HepG2 (cell line): Measurements from ENCODE around the gene MRPL14. TPM values are rescaled to one million over a fixed set of nuclear protein-coding genes. Genes with fewer than 3 reads are reported as not detected.

Source experiments
- ATAC-seq: fragments of 200-7000 bp; cut with Tn5 transposase; 3 replicates; pipeline ENCODE4 v1.9.1; 2020; ENCODE audit warnings: mild to moderate bottlenecking, moderate library complexity
- BruUV-seq: library from RNA; stranded (reverse); fragments of 400-500 nt; replicated peaks from 2 replicates; lab custom pipeline; 2021; lab: Mats Ljungman, UMichigan
- CTCF ChIA-PET: fragments of 300-600 bp; formaldehyde crosslinking; extraction: SDS; loops from one replicate; lab custom pipeline; 2021; ENCODE audit warnings: low total read pairs, inconsistent platforms, low intra/inter-chr PET ratio; lab: Yijun Ruan, JAX
- POLR2A ChIA-PET: fragments of 350-600 bp; sonication (Branson Sonifier 250); formaldehyde crosslinking; loops from one replicate; lab custom pipeline; 2020; ENCODE audit warnings: antibody characterized with exemption, inconsistent platforms; lab: Yijun Ruan, JAX
- DNase-seq: peaks from one replicate; pipeline ENCODE4 v3.0.0-alpha.2; 2015; ENCODE audit warnings: low spot score
- FAIRE-seq: peaks from 3 replicates; lab custom pipeline; 2011; peaks lifted over from hg19 to GRCh38; lab: Jason Lieb, UNC
- H2AFZ ChIP-seq: one replicate; pipeline ENCODE4 v1.6.1; 2011; ENCODE audit warnings: low read length, inconsistent platforms
- H3K27ac ChIP-seq: fragments of 300-600 bp; 3 replicates; pipeline ENCODE4 v1.8.0; 2011; ENCODE audit warnings: mixed run types, mild to moderate bottlenecking, mixed read lengths, low read length, inconsistent platforms; ENCODE audit not compliant: insufficient read depth; ENCODE audit errors: extremely low read length
- H3K27me3 ChIP-seq, 2 experiments: fragments of 200-600 bp in 1 of 2; 2 replicates in 1 of 2; 3 replicates in 1 of 2; pipeline versions ENCODE4 v1.6.0 to v1.8.0; 2011; ENCODE audit warnings: low read length in 2 of 2, mild to moderate bottlenecking in 2 of 2, moderate library complexity in 2 of 2, inconsistent platforms in 1 of 2; ENCODE audit not compliant: insufficient read depth in 2 of 2, control insufficient read depth in 1 of 2
- H3K36me3 ChIP-seq, 2 experiments: fragments of 200-600 bp in 1 of 2; replicated peaks in 1 of 2; 2 replicates in 1 of 2; 3 replicates in 1 of 2; pipeline versions ENCODE4 v1.5.1 to v1.8.0; 2011; ENCODE audit warnings: low read length in 2 of 2, inconsistent platforms in 1 of 2; ENCODE audit not compliant: insufficient read depth in 2 of 2, control insufficient read depth in 1 of 2
- H3K4me1 ChIP-seq: 2 replicates; pipeline ENCODE4 v1.5.1; 2012; ENCODE audit warnings: low read length, inconsistent platforms; ENCODE audit not compliant: insufficient read depth
- H3K4me2 ChIP-seq: 2 replicates; pipeline ENCODE4 v1.6.0; 2011; ENCODE audit warnings: low read depth, low read length, inconsistent platforms
- H3K4me3 ChIP-seq, 3 experiments: fragments of 200-600 bp in 1 of 3; sonication (generic), shearing (Covaris generic) in 1 of 3; replicated peaks in 1 of 3; 2 replicates each; pipeline ENCODE4 v1.5.1; 2011 to 2016; ENCODE audit warnings: low read length in 3 of 3, inconsistent platforms in 2 of 3, low read depth in 2 of 3, mild to moderate bottlenecking in 2 of 3, control low read depth in 1 of 3, mixed read lengths in 1 of 3; ENCODE audit not compliant: insufficient read depth in 1 of 3
- H3K79me2 ChIP-seq: one replicate; pipeline ENCODE4 v1.6.1; 2011; ENCODE audit warnings: low read length, inconsistent platforms; ENCODE audit not compliant: insufficient read depth
- H3K9ac ChIP-seq: 2 replicates; pipeline ENCODE4 v1.6.0; 2011; ENCODE audit warnings: mild to moderate bottlenecking, low read depth, low read length, inconsistent platforms; ENCODE audit not compliant: insufficient read depth
- H3K9me3 ChIP-seq: 2 replicates; pipeline ENCODE4 v1.5.1; 2012; ENCODE audit warnings: mild to moderate bottlenecking, low read length
- H4K20me1 ChIP-seq: 2 replicates; pipeline ENCODE4 v1.6.0; 2011; ENCODE audit warnings: inconsistent platforms, mild to moderate bottlenecking, low read length, moderate library complexity; ENCODE audit not compliant: insufficient read depth
- BHLHE40 ChIP-seq: IDR thresholded peaks from 2 replicates; pipeline ENCODE4 v1.6.1; 2011; ENCODE audit warnings: low read length, improper control_type of control experiment
- BORCS8-MEF2B ChIP-seq: sonication (generic); formaldehyde crosslinking; IDR thresholded peaks from 2 replicates; pipeline ENCODE4 v1.8.0; 2022; ENCODE audit warnings: mild to moderate bottlenecking, missing genetic modification reagents
- HIVEP1 ChIP-seq: sonication (generic); formaldehyde crosslinking; IDR thresholded peaks from 2 replicates; pipeline ENCODE4 v1.4.0; 2020; ENCODE audit warnings: mild to moderate bottlenecking, missing genetic modification reagents
- KDM4B ChIP-seq: sonication (generic); formaldehyde crosslinking; IDR thresholded peaks from 2 replicates; pipeline ENCODE4 v1.4.0; 2020; ENCODE audit warnings: missing genetic modification reagents
- KMT2A ChIP-seq: sonication (generic); formaldehyde crosslinking; IDR thresholded peaks from 2 replicates; pipeline ENCODE4 v1.4.0; 2020; ENCODE audit warnings: missing genetic modification reagents
- NR3C1 ChIP-seq: sonication (generic); formaldehyde crosslinking; IDR thresholded peaks from 2 replicates; pipeline ENCODE4 v1.4.0; 2020; ENCODE audit warnings: missing genetic modification reagents
- POLR2AphosphoS5 ChIP-seq: IDR thresholded peaks from 2 replicates; pipeline ENCODE4 v1.6.1; 2012; ENCODE audit warnings: low read depth, low read length
- RAD51 ChIP-seq: fragments of 450-650 bp; IDR thresholded peaks from 2 replicates; pipeline ENCODE4 v1.6.1; 2016; ENCODE audit warnings: borderline replicate concordance
- RBM22 ChIP-seq: fragments of 200-400 bp; formaldehyde crosslinking; optimal IDR thresholded peaks from 2 replicates; pipeline ENCODE3; 2017; ENCODE audit warnings: mild to moderate bottlenecking, low read length, moderate library complexity
- SOX6 ChIP-seq, 2 experiments: fragments of 450-650 bp in 1 of 2; sonication (generic) in 1 of 2; formaldehyde crosslinking in 1 of 2; IDR thresholded peaks; 2 replicates each; pipeline versions ENCODE4 v1.4.0 to v1.6.1; 2017 to 2020; ENCODE audit warnings: antibody characterized with exemption in 1 of 2, mild to moderate bottlenecking in 1 of 2, missing genetic modification reagents in 1 of 2
- TBP ChIP-seq: sonication (generic); formaldehyde crosslinking; IDR thresholded peaks from 2 replicates; pipeline ENCODE4 v1.5.0; 2020; ENCODE audit warnings: missing genetic modification reagents
- TFDP2 ChIP-seq: sonication (generic); formaldehyde crosslinking; IDR thresholded peaks from 2 replicates; pipeline ENCODE4 v1.4.0; 2020; ENCODE audit warnings: missing genetic modification reagents
- TMF1 ChIP-seq: sonication (generic); formaldehyde crosslinking; IDR thresholded peaks from 2 replicates; pipeline ENCODE4 v1.8.1; 2022; ENCODE audit warnings: low read depth, missing genetic modification reagents
- ZFP62 ChIP-seq: sonication (generic); formaldehyde crosslinking; IDR thresholded peaks from 2 replicates; pipeline ENCODE4 v1.4.0; 2020; ENCODE audit warnings: missing genetic modification reagents
- ZKSCAN8 ChIP-seq: IDR thresholded peaks from 2 replicates; pipeline ENCODE4 v1.6.1; 2016; ENCODE audit warnings: borderline replicate concordance, missing genetic modification reagents, missing compliant biosample characterization
- ZNF124 ChIP-seq: sonication (generic); formaldehyde crosslinking; IDR thresholded peaks from 2 replicates; pipeline ENCODE4 v1.4.0; 2020; ENCODE audit warnings: missing genetic modification reagents
- ZNF234 ChIP-seq: sonication (generic); formaldehyde crosslinking; conservative IDR thresholded peaks from 2 replicates; pipeline ENCODE4 v1.5.1; 2020; ENCODE audit warnings: mild to moderate bottlenecking, missing genetic modification reagents
- ZNF460 ChIP-seq: sonication (generic); formaldehyde crosslinking; IDR thresholded peaks from 2 replicates; pipeline ENCODE4 v1.5.1; 2020; ENCODE audit warnings: missing genetic modification reagents, mild to moderate bottlenecking, borderline replicate concordance
- ZNF83 ChIP-seq: sonication (generic); formaldehyde crosslinking; IDR thresholded peaks from 2 replicates; pipeline ENCODE4 v1.4.0; 2020; ENCODE audit warnings: missing genetic modification reagents, mild to moderate bottlenecking, borderline replicate concordance
- ZNF841 ChIP-seq: sonication (generic); formaldehyde crosslinking; IDR thresholded peaks from 2 replicates; pipeline ENCODE4 v1.8.1; 2023; ENCODE audit warnings: missing genetic modification reagents, borderline replicate concordance
- WGBS: methylation state at CpG from one replicate; pipeline ENCODE4 v1.1.6; 2017; ENCODE audit warnings: low lambda C conversion rate; 5-methylcytosine and 5-hydroxymethylcytosine counted together
- in situ Hi-C: cut with HindIII; loops from 2 replicates; pipeline ENCODE4 v1.10.0; 2017; ENCODE audit warnings: low pct_unique_long_range_greater_than_20kb; ENCODE audit not compliant: extremely low pct_ligation_motif_present
- intact Hi-C: fragments of 100-400 bp; cut with micrococcal nuclease; formaldehyde crosslinking; loops from one replicate; pipeline ENCODE4 v1.10.0; 2022; ENCODE audit not compliant: unreplicated experiment
- polyA plus RNA-seq, 8 experiments: library from polyadenylated mRNA; depleted of rRNA in 3 of 8; stranded (reverse) in 7 of 8; unstranded in 1 of 8; fragments of >200 nt; fragmentation: Illumina TruSeq in 4 of 8; extraction: Trizol in 4 of 8; gene quantifications; 2 replicates each; pipeline versions ENCODE4 v1.2.1 to v1.2.3, GENCODE V29; 2011 to 2016; ENCODE audit warnings: low read depth in 4 of 8, missing spikeins in 1 of 8, mixed read lengths in 1 of 8; ENCODE audit not compliant: insufficient read depth in 1 of 8
- total RNA-seq, 5 experiments: library from RNA; depleted of rRNA; stranded (reverse); fragments of >200 nt; fragmentation: Illumina TruSeq; extraction: Trizol; gene quantifications; 2 replicates each; pipeline ENCODE4 v1.2.3, GENCODE V29; 2016; ENCODE audit warnings: low read depth in 1 of 5

The MRPL14 gene
- total and polyA plus RNA-seq, 2 of the 13 experiments (the other 11 are each of a cell fraction or from before 2014, with no cell fraction given): 157 to 178 TPM

GRCh38 chr6:44133003-44133931, 6.0 kb upstream of the MRPL14 start:
- 60% methylated on average over 9 of the region's 9 CpGs for WGBS
- H3K27me3 ChIP-seq: no peaks in the 10 kb centered on the region
- no peak overlapping the region for H3K4me3 ChIP-seq
- CTCF ChIA-PET: interaction anchor here (0.7 to 1.2 kb wide), 2 partner anchors 33 to 36 kb away, joined by 3 to 4 read pairs; no protein-coding TSS in a partner anchor
- no TSS peak for BruUV-seq
- in situ Hi-C loops (no loop called here), intact Hi-C loops (loop anchor here (5.0 kb wide), 1 partner anchor 36 kb away; no protein-coding TSS in a partner anchor)
- peak overlapping the region; percentile 19; the same call in 1 of the 2 replicates for H3K4me2 ChIP-seq
- POLR2A ChIA-PET: interaction anchor here (0.6 to 3.7 kb wide), 9 partner anchors 12 to 113 kb away, joined by 3 to 16 read pairs (median 5); partner anchors contain the start of genes HSP90AB1 and SLC29A1
- H4K20me1 ChIP-seq: peaks cover 7% of the 10 kb centered on the region
- FAIRE-seq (peak; percentile 82), DNase-seq (peak; percentile 68), ATAC-seq (peak; percentile 92)
- H3K4me1 ChIP-seq: peaks cover 57% of the 10 kb centered on the region
- H3K9me3 ChIP-seq: no peaks in the 10 kb centered on the region
- 0 out of 2 replicates have a peak overlapping the region, but pooled peaks have one; percentile 16 for H3K9ac ChIP-seq
- peaks cover 7 to 30% of the 10 kb centered on the region in 2 experiments for H3K36me3 ChIP-seq
- H3K79me2 ChIP-seq: peaks cover 34% of the 10 kb centered on the region
- H2AFZ ChIP-seq: no peak overlapping the region
- H3K27ac ChIP-seq: peak overlapping the region; percentile 4
- TF ChIP-seq ZNF841 (CRISPR knock-in tag) (no peak), RBM22 (no peak), BHLHE40 (no peak), KDM4B (no peak), POLR2AphosphoS5 (no peak), NR3C1 (CRISPR knock-in tag) (no peak), TMF1 (CRISPR knock-in tag) (no peak), HIVEP1 (no peak), TBP (CRISPR knock-in tag) (no peak), ZFP62 (CRISPR knock-in tag) (no peak), ZNF460 (CRISPR knock-in tag) (no peak), ZNF234 (CRISPR knock-in tag) (no peak), SOX6 (IDR thresholded peaks at IDR 0.05) (no peak), SOX6 (CRISPR knock-in tag; IDR thresholded peaks at IDR 0.05) (0 out of 2 replicates have a peak, but pooled peaks have one; percentile 22), BORCS8-MEF2B (CRISPR knock-in tag) (peak; percentile 23; the same call in 1 of the 2 replicates), ZNF83 (CRISPR knock-in tag) (no peak), ZKSCAN8 (CRISPR knock-in tag) (no peak), RAD51 (no peak), KMT2A (no peak), TFDP2 (CRISPR knock-in tag) (no peak), ZNF124 (CRISPR knock-in tag) (no peak)
